ENCODE measurements around the gene INSR. TPM values are rescaled to one million over a fixed set of nuclear protein-coding genes. Genes with fewer than 3 reads are reported as not detected.
A peak's percentile ranks its signal among the peaks of the same experiment; 100 is the strongest.

The INSR gene
- total RNA-seq, 4 donors from 2014 or later = 134 to 252 (median 164) TPM

DNA sequence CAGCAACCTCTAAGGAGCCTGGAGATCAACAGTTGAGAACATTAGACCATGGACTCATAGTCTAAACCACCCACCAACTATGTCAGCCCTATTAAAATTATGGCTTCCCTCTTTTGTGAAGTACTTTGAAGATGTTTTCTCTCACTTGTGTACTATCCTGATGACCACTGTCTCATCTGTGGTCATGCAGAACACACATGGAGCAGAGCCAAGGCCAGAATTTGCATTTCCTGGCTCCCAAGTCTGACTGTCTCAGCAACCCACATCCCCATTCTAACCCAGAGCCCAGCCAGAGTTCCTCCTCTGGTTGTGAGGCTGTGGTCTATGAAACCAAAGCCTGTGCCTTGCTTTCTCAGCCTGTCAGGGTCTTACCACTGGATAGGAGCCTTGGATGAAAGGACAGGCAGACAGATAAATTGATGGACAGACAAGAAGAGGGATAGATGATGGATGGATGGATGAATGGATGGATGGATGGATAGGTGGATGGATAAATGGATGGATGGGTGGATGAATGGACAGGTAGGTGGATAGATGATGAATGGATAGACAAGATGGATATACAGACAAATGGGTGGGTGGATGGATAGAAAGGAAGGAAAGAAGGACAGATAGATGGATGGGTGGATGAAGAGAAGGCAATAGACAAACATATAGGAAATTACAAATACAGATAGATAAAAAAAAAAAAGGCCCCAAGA is 189.3 kb downstream of the INSR start:
- Histone ChIP-seq H3K9me3 (no peaks in the 10 kb centered on the region), H3K27ac (no peak overlapping the region), H3K4me1 (peaks cover 0 to 14% (median under 1%) of the 10 kb centered on the region in 4 donors), H3K4me3 (no peak overlapping the region), H3K36me3 (no peaks in the 10 kb centered on the region), H3K27me3 (peaks cover 5% of the 10 kb centered on the region)
- TF ChIP-seq EP300 (IDR thresholded peaks at IDR 0.05; ENCODE audit: low read depth) (no peak), POLR2AphosphoS5 (IDR thresholded peaks at IDR 0.05) (no peak), POLR2A (IDR thresholded peaks at IDR 0.05) (no peak)
- TF ChIP-seq, protein P1, sequence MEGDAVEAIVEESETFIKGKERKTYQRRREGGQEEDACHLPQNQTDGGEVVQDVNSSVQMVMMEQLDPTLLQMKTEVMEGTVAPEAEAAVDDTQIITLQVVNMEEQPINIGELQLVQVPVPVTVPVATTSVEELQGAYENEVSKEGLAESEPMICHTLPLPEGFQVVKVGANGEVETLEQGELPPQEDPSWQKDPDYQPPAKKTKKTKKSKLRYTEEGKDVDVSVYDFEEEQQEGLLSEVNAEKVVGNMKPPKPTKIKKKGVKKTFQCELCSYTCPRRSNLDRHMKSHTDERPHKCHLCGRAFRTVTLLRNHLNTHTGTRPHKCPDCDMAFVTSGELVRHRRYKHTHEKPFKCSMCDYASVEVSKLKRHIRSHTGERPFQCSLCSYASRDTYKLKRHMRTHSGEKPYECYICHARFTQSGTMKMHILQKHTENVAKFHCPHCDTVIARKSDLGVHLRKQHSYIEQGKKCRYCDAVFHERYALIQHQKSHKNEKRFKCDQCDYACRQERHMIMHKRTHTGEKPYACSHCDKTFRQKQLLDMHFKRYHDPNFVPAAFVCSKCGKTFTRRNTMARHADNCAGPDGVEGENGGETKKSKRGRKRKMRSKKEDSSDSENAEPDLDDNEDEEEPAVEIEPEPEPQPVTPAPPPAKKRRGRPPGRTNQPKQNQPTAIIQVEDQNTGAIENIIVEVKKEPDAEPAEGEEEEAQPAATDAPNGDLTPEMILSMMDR (IDR thresholded peaks at IDR 0.05) = no peak
- DNase-seq = no peak
- in situ Hi-C loops (cut with MboI; ENCODE audit: low pct_ligation_motif_present in 1 of 4, low pct_unique_long_range_greater_than_20kb in 1 of 4, low sequenced_read_pairs in 3 of 4) = loop anchor here (5.0 to 25.0 kb wide), 3 partner anchors 232 to 240 kb away; partner anchors contain the start of gene ARHGEF18 (in 2 of the 4)
- intact Hi-C loops (cut with DNase I; ENCODE audit: low total_unique reads) = no loop called here

DNA sequence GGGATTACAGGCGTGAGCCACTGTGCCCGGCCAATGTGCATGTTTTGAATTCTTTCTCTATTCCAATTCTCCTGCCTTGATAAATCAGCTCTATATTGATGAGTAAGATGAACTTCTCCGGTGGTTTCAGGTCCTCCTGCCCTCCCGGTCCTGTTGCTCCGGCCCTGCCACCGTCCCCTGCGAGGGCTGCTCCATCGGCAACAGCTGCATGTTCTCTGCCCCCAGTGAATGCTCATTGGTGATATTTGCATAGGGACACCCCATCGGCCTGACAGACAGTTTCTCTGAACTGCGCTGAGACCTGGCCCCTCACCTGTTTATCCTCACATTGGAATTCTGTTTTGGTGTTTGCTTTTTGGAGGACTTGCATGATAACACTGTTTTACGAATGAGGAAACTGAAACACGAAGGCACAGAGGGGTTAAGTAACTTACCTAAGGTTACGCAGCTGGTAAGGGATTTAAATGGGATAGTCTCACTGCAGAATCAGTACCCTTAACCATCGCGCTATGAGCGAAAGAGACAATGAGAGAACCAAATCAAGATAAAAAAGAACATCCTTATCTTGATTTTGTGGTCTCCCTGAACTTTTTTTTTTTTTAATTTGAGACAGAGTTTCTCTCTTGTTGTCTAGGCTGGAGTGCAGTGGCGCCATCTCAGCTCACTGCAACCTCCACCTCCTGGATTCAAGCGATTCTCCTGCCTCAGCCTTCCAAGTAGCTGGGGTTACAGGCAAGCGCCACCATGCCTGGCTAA is 192.5 kb downstream of the INSR start:
- Histone ChIP-seq H3K27me3 (peaks cover 5% of the 10 kb centered on the region), H3K27ac (no peak overlapping the region), H3K4me3 (no peak overlapping the region), H3K36me3 (no peaks in the 10 kb centered on the region), H3K9me3 (peaks cover 0 to 4% of the 10 kb centered on the region in 2 donors), H3K4me1 (peaks cover 0 to 23% (median 7%) of the 10 kb centered on the region in 4 donors)
- intact Hi-C loops (cut with DNase I; ENCODE audit: low total_unique reads) = no loop called here
- in situ Hi-C loops (cut with MboI; ENCODE audit: low pct_ligation_motif_present in 1 of 4, low pct_unique_long_range_greater_than_20kb in 1 of 4, low sequenced_read_pairs in 3 of 4) = loop anchor here (5.0 to 25.0 kb wide), 3 partner anchors 236 to 243 kb away; partner anchors contain the start of gene ARHGEF18 (in 2 of the 4)
- 49 to 50% methylated on average over 12 to 19 of the region's 19 CpGs for WGBS, 2 donors (ENCODE audit: low coverage in 1 of 2)
- TF ChIP-seq EP300 (IDR thresholded peaks at IDR 0.05; ENCODE audit: low read depth) (no peak), POLR2A (IDR thresholded peaks at IDR 0.05) (no peak), POLR2AphosphoS5 (IDR thresholded peaks at IDR 0.05) (no peak)
- TF ChIP-seq, protein P1 (IDR thresholded peaks at IDR 0.05) = no peak
- DNase-seq = no peak

DNA sequence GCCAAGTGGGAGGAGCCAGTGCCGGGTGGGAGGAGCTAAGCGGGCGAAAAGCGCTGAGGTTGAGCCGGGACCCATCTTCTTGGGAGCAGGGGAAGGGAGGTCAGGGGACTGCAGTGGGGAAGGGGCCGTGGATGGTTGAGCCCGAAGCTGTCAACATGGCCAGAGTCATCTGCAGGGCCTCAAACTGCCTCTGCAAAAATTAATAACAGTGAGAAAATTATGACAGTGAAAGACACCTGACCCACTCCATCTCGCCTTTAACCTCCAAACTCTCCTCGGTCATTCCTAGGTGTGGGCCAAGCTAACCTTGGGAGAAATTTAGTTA is 194.7 kb downstream of the INSR start:
- Histone ChIP-seq H3K4me1 (peaks cover 0 to 23% (median 7%) of the 10 kb centered on the region in 4 donors), H3K9me3 (peaks cover 5 to 16% of the 10 kb centered on the region in 2 donors), H3K27me3 (peaks cover 5% of the 10 kb centered on the region), H3K36me3 (no peaks in the 10 kb centered on the region), H3K27ac (peak overlapping the region; percentile 90 to 97 (median 95)), H3K4me3 (peak overlapping the region; percentile 54 to 77 (median 70))
- WGBS, 2 donors (ENCODE audit: low coverage in 1 of 2) = 23 to 54% methylated on average over 2 to 4 of the region's 9 CpGs
- TF ChIP-seq, protein P1 (IDR thresholded peaks at IDR 0.05) = no peak
- TF ChIP-seq EP300 (IDR thresholded peaks at IDR 0.05; ENCODE audit: low read depth) = no peak
- TF ChIP-seq POLR2A (IDR thresholded peaks at IDR 0.05) = no peak
- no peak for TF ChIP-seq POLR2AphosphoS5 (IDR thresholded peaks at IDR 0.05)
- intact Hi-C loops (cut with DNase I; ENCODE audit: low total_unique reads) = loop anchor here (10.0 kb wide), 1 partner anchor 585 kb away; the partner anchor contains the start of gene TRAPPC5
- in situ Hi-C loops (cut with MboI; ENCODE audit: low pct_ligation_motif_present in 1 of 4, low pct_unique_long_range_greater_than_20kb in 1 of 4, low sequenced_read_pairs in 3 of 4) = no loop called here
- no peak for DNase-seq

Measured in transverse colon (tissue), 4 donors.